T-helper 9 cell (primary cell): ENCODE results near the gene INO80.

Experiments used
- DNase-seq: peaks from one replicate; pipeline ENCODE4 v3.0.0-alpha.2; 2020

The INO80 gene

DNA sequence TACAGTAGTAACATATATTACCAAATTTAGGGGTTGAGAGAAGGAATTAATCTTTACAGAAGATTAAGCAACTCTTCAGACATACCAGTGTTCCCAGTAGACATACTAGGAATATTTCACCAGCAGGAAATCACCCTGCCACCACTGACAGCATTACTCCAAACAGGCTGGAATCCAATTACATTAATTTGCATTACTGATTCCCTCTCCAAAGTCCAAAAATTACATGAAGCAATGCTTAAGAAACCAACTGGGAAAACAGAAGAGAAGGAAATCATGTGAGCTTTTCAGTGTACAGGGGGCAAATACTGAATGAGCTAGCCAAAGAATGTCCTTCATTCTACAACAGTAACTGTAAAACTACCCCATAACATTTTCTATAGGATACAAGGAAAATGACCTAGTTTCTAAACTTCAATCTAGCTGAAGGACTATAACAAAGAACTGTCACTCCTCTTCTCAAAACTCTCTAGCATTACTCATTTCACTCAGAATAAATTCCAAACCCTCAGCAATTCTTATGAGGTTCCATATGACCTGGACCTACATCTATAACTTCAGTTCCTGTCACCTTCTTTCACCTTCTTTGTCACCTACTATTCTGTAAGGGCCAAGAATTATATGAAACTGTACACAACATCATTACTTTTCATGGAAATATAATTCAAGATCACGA is 72.7 kb downstream of the INO80 start:
- no peak for DNase-seq

DNA sequence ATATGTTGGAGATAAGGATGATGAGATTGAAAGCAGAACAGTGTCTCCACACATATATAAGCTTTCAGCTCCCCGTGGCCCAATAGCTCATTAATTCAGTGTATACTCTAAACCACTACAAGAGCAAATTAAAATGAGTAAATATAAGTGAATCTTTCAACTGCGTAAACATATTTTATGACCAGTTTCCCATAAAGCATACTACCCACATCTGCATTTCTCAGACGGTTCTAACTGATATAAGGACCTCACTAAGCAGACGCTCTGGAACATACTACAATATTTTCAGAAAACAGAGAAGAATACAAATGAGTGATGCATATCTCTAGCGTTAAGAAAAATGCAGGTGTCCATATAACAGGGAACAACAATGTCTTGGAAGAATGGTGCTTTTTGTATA is 73.2 kb downstream of the INO80 start:
- DNase-seq, result no peak

DNA sequence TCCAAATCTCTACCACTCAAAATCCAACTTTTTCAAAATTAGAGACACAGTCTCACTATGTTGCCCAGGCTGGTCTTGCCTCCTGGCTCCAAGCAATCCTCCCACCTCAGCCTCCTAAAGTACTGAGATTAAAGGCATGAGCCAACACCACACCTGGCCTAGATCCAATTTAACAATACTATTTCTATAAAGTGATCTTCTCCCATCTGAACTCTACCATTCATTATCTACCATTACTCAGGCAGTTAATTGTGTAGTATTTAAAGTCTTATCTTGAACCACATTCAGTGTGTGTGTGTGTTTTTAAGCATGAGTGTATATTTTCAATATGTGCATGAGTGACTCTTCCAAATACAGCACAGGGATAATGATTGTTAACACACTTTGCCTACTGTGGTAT is 77.0 kb downstream of the INO80 start:
- DNase-seq, result no peak

DNA sequence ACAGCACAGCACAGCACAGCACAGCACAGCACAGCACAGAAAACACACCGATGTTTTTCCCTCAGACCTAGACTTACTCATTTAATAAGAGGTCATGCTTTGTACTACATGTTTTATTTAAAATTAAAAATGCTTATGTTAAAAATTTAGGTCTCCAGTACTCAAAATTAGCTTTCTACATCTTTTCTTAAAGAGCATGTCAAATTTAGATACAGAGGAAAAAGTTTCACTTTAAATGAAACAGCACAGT is 84.1 kb downstream of the INO80 start:
- no peak for DNase-seq

DNA sequence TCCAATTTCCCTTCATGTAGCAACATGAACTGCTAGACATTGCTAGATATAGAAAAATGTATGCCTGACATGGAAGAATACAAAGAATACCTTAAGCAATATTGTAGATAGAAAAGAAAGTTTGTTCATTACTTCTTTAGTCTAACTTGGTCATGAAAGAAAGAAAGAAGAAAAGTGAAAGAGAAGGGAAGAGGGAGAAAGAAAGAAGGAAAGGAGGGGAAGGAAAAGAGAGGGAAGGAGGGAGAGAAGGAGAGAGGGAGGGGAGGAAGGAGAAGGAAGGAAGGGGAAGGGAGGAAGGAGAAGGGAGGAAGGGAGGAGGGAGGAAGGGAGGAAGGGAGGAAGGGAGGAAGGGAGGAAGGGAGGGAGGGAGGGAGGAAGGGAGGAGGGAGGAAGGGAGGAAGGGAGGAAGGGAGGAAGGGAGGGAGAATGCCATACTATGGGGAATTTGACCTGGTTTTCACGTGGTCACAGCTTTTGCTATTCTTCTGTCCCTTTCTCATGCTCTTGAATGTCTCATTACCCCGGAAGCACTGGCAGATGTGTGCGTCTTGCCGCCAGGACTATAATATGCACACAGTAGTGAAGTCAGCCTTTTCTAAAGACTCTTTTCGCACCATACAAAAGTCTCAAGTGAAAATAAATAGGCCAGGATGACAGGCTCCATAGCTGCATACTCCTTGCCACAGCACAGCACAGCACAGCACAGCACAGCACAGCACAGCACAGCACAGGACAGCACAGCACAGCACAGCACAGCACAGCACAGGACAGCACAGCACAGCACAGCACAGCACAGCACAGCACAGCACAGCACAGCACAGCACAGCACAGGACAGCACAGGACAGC is 84.6 kb downstream of the INO80 start:
- no peak for DNase-seq

- DNase-seq, result no peak
Observed at GRCh38 chr15:41028853-41029252, 87.2 kb downstream of the INO80 start.

DNA sequence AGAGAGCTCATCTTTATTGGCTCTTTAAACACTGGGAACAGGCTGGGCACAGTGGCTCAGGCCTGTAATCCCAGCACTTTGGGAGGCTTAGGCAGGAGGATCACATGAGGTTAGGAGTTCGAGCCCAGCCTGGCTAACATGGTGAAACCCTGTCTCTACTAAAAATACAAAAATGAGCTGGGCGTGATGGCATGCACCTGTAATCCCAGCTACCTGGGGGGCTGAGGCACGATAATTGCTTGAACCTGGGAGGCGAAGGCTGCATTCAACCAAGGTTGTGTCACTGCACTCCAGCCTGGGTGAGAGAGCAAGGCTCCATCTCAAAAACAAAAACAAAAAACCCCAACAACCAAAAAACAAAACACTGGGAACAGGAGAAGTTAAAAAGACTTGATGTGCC is 90.7 kb downstream of the INO80 start:
- DNase-seq, result no peak

DNA sequence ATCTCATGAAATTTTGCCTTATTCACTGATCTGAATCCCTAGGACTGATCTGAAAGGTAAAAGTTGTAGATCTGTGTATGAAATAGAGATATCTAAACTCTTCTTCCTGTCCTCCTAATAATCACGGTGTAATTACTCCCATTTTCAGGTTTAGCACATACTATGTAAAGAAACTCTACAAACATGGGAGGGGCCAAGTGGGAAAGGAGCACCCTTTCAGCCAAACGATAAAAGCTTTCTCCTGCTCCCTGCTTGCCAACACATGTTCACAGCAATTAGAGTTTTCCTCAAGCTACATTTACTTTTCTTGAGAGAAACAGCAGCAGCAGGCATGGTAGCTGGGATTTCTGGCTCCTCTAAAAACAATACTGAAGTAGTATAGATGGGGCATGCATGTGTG is 91.2 kb downstream of the INO80 start:
- DNase-seq, result no peak

DNA sequence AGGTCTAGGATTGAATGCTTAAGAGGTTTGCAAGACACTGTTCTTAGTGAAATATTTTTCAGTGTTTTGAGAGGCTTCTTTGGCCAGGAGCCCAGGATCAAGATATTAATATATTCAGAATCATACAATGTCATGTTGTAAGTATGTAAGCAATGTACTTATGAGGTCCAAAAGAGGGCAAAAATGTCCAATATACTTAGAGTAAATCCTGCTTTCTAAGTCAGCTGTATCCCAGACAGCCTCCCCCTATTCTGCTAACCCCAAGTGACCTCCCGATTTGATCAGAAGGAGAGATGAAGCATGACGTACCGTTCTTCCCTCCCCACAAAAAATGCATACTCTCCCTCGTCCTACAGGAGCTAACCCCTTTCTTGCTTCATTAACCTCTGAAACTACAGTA is 91.9 kb downstream of the INO80 start:
- DNase-seq, result no peak

DNA sequence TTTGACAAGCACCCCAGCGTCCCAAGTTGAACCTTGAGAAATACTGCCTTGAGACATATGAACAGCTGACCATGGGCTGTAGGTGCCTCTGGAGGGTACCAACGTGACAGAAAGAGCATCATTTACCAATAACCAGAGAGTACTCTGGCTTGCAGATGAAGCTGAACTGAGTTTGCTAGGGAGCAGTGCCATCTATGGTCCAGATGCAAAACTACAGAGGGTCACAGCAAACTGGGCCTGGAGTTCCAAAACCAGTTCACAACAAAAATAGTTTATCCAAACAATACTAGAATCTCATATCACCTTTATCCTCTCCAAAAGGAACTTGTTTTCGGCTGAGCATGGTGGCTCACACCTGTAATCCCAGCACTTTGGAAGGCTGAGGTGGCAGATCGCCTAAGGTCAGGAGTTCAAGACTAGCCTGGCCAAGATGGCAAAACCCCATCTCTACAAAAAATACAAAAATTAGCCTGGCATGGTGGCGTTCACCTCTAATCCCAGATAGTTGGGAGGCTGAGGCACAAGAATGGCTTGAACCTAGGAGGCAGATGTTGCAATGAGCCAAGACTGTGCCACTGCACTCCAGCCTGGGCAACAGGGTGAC is 93.5 kb downstream of the INO80 start:
- peak; percentile 3 for DNase-seq

- no peak for DNase-seq
Observed at GRCh38 chr15:41020829-41021228, 95.3 kb downstream of the INO80 start.

DNA sequence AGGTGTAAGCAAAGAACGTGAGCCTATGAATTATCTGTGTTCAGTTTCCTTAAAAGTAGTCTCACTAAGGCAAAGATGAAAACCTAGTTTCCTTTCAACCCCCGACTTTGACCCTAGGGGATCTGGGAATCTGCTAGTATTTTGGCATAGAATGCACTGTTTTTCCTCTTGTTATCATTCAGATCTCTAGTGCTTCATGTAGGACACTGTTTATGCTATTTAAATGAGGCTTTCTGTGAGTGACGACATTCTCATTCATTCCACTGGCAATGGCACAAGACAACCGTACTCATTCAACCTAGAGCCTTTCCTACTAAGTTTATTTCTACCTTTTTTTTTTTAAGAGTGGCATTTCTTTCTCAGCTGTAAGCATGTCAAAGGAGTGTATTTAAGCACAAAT is 95.8 kb downstream of the INO80 start:
- DNase-seq, result no peak

- no peak for DNase-seq
Observed at GRCh38 chr15:41019174-41019573, 96.9 kb downstream of the INO80 start.

- DNase-seq, result no peak
Observed at GRCh38 chr15:41018534-41018933, 97.5 kb downstream of the INO80 start.

DNA sequence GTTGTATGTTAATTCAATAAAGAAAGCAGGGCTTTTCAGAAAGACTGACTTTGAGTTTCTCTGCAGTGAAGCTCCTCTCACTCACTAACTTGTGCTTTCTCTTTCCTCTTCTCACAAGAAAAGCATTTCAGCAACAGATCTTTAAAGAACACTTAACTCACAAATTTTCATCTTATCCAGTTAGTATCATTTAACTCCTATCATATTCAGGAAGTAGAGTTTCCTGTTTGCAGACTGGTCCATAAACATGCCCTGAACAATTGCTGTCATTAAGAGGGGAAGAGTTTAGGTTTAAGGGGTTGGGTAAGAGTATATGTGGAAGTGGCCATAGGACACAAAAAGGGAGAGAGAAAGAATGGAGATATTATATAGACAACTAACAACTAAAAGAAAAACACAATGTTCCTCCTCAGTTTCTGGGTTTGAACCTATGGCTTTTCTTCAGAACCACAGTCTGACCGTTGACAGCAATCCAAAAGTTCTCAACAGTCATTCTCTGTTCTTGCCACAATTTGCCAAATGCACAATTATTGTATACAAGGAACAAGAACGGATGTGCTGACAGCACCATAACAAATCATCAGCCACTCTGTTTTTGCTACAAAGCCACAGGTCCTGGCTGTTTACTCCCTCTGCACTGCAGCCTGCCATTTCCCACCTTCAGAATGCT is 98.9 kb downstream of the INO80 start:
- no peak for DNase-seq

GRCh38 chr15:41013691-41014414 is 102.2 kb downstream of the INO80 start:
- DNase-seq, result no peak

DNA sequence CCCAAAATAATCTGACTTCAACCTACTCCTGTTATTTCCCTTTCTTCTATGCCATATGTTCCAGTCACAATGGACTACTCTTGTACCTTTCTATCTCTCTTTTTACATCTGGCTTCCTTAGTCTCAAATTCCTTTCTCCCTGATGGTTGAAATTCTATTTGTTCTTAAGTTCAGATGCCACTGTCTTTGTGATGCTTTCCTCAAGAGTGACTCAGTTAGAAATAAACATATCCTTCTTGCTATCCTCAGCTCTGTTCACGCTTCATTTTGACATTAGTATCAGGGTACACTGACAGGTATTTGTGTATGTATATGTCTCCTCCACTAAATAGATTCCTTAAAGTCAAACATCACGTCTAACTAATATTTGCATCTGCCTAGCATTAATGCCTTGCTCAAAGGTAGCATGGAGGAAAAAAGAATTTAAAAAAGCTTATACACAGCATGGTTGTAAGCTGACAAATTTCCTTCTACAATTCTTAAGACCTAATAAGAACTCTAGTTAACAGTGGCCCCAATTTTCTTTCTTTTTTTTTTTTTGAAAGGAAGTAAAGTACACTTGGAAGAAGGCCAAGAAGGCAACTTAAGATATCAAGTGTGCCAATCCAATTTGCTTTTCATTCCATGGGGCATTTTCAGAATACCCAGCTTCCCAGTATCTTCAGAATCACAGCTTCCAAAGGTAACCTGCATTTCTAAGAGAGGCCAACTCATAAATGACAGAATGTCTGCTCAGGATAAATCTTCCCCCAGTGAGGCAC is 104.8 kb downstream of the INO80 start:
- DNase-seq, result no peak

- no peak for DNase-seq
Observed at GRCh38 chr15:41010345-41010744, 105.7 kb downstream of the INO80 start.

GRCh38 chr15:41006479-41006878 is 109.6 kb downstream of the INO80 start:
- no peak for DNase-seq

- DNase-seq, result no peak
Observed at GRCh38 chr15:41004490-41004889, 111.6 kb downstream of the INO80 start.

GRCh38 chr15:41001524-41002214 is 114.4 kb downstream of the INO80 start:
- DNase-seq, result no peak

GRCh38 chr15:40999190-40999589 is 116.9 kb downstream of the INO80 start:
- DNase-seq, result no peak
